ENCODE data around the gene L3MBTL3.
A peak's percentile ranks its signal among the peaks of the same experiment; 100 is the strongest.
"Not testable (repeated sequence)": the region's sequence is repeated elsewhere in the genome, so short reads cannot be mapped to it uniquely, and the experiment has no call there.

Gene L3MBTL3

GRCh38 chr6:130057495-130057894, 39.1 kb downstream of the L3MBTL3 start:
- no peak for DNase-seq
- in situ Hi-C loops (cut with MboI; ENCODE audit: low pct_unique_long_range_greater_than_20kb, low sequenced_read_pairs): no loop called here

- in situ Hi-C loops (cut with MboI; ENCODE audit: low pct_unique_long_range_greater_than_20kb, low sequenced_read_pairs): no loop called here
- no peak for DNase-seq
Observed at GRCh38 chr6:130063806-130064205, 45.4 kb downstream of the L3MBTL3 start.

- in situ Hi-C loops (cut with MboI; ENCODE audit: low pct_unique_long_range_greater_than_20kb, low sequenced_read_pairs): no loop called here
Observed at GRCh38 chr6:130065609-130066156, 47.3 kb downstream of the L3MBTL3 start.

GRCh38 chr6:130069485-130069884, 51.1 kb downstream of the L3MBTL3 start:
- no peak for DNase-seq
- in situ Hi-C loops (cut with MboI; ENCODE audit: low pct_unique_long_range_greater_than_20kb, low sequenced_read_pairs): no loop called here

More at GRCh38 chr6:130065609-130066156, 47.3 kb downstream of the L3MBTL3 start:
- no peak for DNase-seq

- in situ Hi-C loops (cut with MboI; ENCODE audit: low pct_unique_long_range_greater_than_20kb, low sequenced_read_pairs): no loop called here
- no peak for DNase-seq
Observed at GRCh38 chr6:130070326-130070725, 51.9 kb downstream of the L3MBTL3 start.

GRCh38 chr6:130070792-130071191, 52.4 kb downstream of the L3MBTL3 start:
- no peak for DNase-seq
- in situ Hi-C loops (cut with MboI; ENCODE audit: low pct_unique_long_range_greater_than_20kb, low sequenced_read_pairs): no loop called here

GRCh38 chr6:130075879-130076460, 57.6 kb downstream of the L3MBTL3 start:
- DNase-seq: no peak
- in situ Hi-C loops (cut with MboI; ENCODE audit: low pct_unique_long_range_greater_than_20kb, low sequenced_read_pairs): no loop called here

- in situ Hi-C loops (cut with MboI; ENCODE audit: low pct_unique_long_range_greater_than_20kb, low sequenced_read_pairs): no loop called here
- DNase-seq: no peak
Observed at GRCh38 chr6:130076512-130076911, 58.1 kb downstream of the L3MBTL3 start.

GRCh38 chr6:130090796-130091195, 72.4 kb downstream of the L3MBTL3 start:
- DNase-seq: no peak
- in situ Hi-C loops (cut with MboI; ENCODE audit: low pct_unique_long_range_greater_than_20kb, low sequenced_read_pairs): no loop called here

GRCh38 chr6:130093546-130093945, 75.2 kb downstream of the L3MBTL3 start:
- DNase-seq: no peak
- in situ Hi-C loops (cut with MboI; ENCODE audit: low pct_unique_long_range_greater_than_20kb, low sequenced_read_pairs): no loop called here

- DNase-seq: no peak
- in situ Hi-C loops (cut with MboI; ENCODE audit: low pct_unique_long_range_greater_than_20kb, low sequenced_read_pairs): no loop called here
Observed at GRCh38 chr6:130098317-130098716, 79.9 kb downstream of the L3MBTL3 start.

GRCh38 chr6:130099119-130099518, 80.7 kb downstream of the L3MBTL3 start:
- in situ Hi-C loops (cut with MboI; ENCODE audit: low pct_unique_long_range_greater_than_20kb, low sequenced_read_pairs): no loop called here
- no peak for DNase-seq

- in situ Hi-C loops (cut with MboI; ENCODE audit: low pct_unique_long_range_greater_than_20kb, low sequenced_read_pairs): no loop called here
- DNase-seq: peak; percentile 76
Observed at GRCh38 chr6:130105996-130106704, 87.8 kb downstream of the L3MBTL3 start.

- in situ Hi-C loops (cut with MboI; ENCODE audit: low pct_unique_long_range_greater_than_20kb, low sequenced_read_pairs): no loop called here
- DNase-seq: no peak
Observed at GRCh38 chr6:130107710-130108109, 89.3 kb downstream of the L3MBTL3 start.

GRCh38 chr6:130111031-130111430, 92.7 kb downstream of the L3MBTL3 start:
- DNase-seq: no peak
- in situ Hi-C loops (cut with MboI; ENCODE audit: low pct_unique_long_range_greater_than_20kb, low sequenced_read_pairs): no loop called here

- no peak for DNase-seq
- in situ Hi-C loops (cut with MboI; ENCODE audit: low pct_unique_long_range_greater_than_20kb, low sequenced_read_pairs): no loop called here
Observed at GRCh38 chr6:130113201-130113710, 94.9 kb downstream of the L3MBTL3 start.

GRCh38 chr6:130115036-130115435, 96.7 kb downstream of the L3MBTL3 start:
- DNase-seq: no peak
- in situ Hi-C loops (cut with MboI; ENCODE audit: low pct_unique_long_range_greater_than_20kb, low sequenced_read_pairs): no loop called here

GRCh38 chr6:130116273-130116672, 97.9 kb downstream of the L3MBTL3 start:
- no peak for DNase-seq
- in situ Hi-C loops (cut with MboI; ENCODE audit: low pct_unique_long_range_greater_than_20kb, low sequenced_read_pairs): no loop called here

- in situ Hi-C loops (cut with MboI; ENCODE audit: low pct_unique_long_range_greater_than_20kb, low sequenced_read_pairs); DNase-seq: not testable (repeated sequence)
Observed at GRCh38 chr6:130117187-130117701, 98.9 kb downstream of the L3MBTL3 start.

GRCh38 chr6:130118236-130118635, 99.9 kb downstream of the L3MBTL3 start:
- no peak for DNase-seq
- in situ Hi-C loops (cut with MboI; ENCODE audit: low pct_unique_long_range_greater_than_20kb, low sequenced_read_pairs): no loop called here

All from KBM-7 (cell line).